NCI-H2227 treated with DMSO at 0.1 percent for 48 hours (cell line): ENCODE data around the gene RBFOX2.

Experiments used
- DNase-seq: peaks from one replicate; lab custom pipeline; 2025; lab: John Stamatoyannopoulos, UW

The RBFOX2 gene

GRCh38 chr22:35863432-35863831 is 165.2 kb downstream of the RBFOX2 start:
- peak; percentile 40 for DNase-seq

GRCh38 chr22:35862697-35863096 is 165.9 kb downstream of the RBFOX2 start:
- DNase-seq: no peak

- DNase-seq: no peak
Measured at GRCh38 chr22:35861451-35861850, 167.2 kb downstream of the RBFOX2 start.

GRCh38 chr22:35860837-35861236 is 167.8 kb downstream of the RBFOX2 start:
- DNase-seq: no peak

- no peak for DNase-seq
Measured at GRCh38 chr22:35860087-35860733, 168.4 kb downstream of the RBFOX2 start.

- DNase-seq: no peak
Measured at GRCh38 chr22:35854334-35854733, 174.3 kb downstream of the RBFOX2 start.

GRCh38 chr22:35852076-35852475 is 176.5 kb downstream of the RBFOX2 start:
- DNase-seq: no peak

- no peak for DNase-seq
Measured at GRCh38 chr22:35850831-35851230, 177.8 kb downstream of the RBFOX2 start.

GRCh38 chr22:35846804-35847203 is 181.8 kb downstream of the RBFOX2 start:
- no peak for DNase-seq

- no peak for DNase-seq
Measured at GRCh38 chr22:35844886-35845285, 183.7 kb downstream of the RBFOX2 start.

- no peak for DNase-seq
Measured at GRCh38 chr22:35842954-35843353, 185.7 kb downstream of the RBFOX2 start.

GRCh38 chr22:35842519-35842913 is 186.1 kb downstream of the RBFOX2 start:
- no peak for DNase-seq

GRCh38 chr22:35841907-35842518 is 186.6 kb downstream of the RBFOX2 start:
- no peak for DNase-seq

GRCh38 chr22:35840302-35840739 is 188.3 kb downstream of the RBFOX2 start:
- peak; percentile 86 for DNase-seq

- DNase-seq: no peak
Measured at GRCh38 chr22:35839841-35840301, 188.8 kb downstream of the RBFOX2 start.

GRCh38 chr22:35838855-35839576 is 189.6 kb downstream of the RBFOX2 start:
- peak; percentile 28 for DNase-seq

GRCh38 chr22:35837101-35837727 is 191.4 kb downstream of the RBFOX2 start:
- no peak for DNase-seq

GRCh38 chr22:35835998-35836691 is 192.5 kb downstream of the RBFOX2 start:
- peak; percentile 42 for DNase-seq

- no peak for DNase-seq
Measured at GRCh38 chr22:35835267-35835997, 193.2 kb downstream of the RBFOX2 start.

- no peak for DNase-seq
Measured at GRCh38 chr22:35834061-35834460, 194.6 kb downstream of the RBFOX2 start.

GRCh38 chr22:35830305-35830704 is 198.3 kb downstream of the RBFOX2 start:
- no peak for DNase-seq
